H9 (cell line): ENCODE measurements around the gene NR5A1. TPM values are rescaled to one million over a fixed set of nuclear protein-coding genes. Genes with fewer than 3 reads are reported as not detected.

Experiments used
- DNase-seq: peaks from one replicate; pipeline ENCODE4 v3.0.0-alpha.2; 2017
- H2AFZ ChIP-seq: one replicate; pipeline ENCODE4 v1.6.1; 2013; ENCODE audit warnings: mild to moderate bottlenecking, low read length, control low read depth, moderate library complexity
- H2AK5ac ChIP-seq: 2 replicates; pipeline ENCODE4 v1.6.1; 2013; ENCODE audit warnings: low read length, control low read depth, mixed read lengths; ENCODE audit not compliant: insufficient read length
- H2BK120ac ChIP-seq: one replicate; pipeline ENCODE4 v1.6.1; 2013; ENCODE audit warnings: low read depth, mild to moderate bottlenecking, low read length, control low read depth, inconsistent platforms; ENCODE audit not compliant: poor library complexity, severe bottlenecking
- H2BK12ac ChIP-seq: 2 replicates; pipeline ENCODE4 v1.6.1; 2013; ENCODE audit warnings: low read length, control low read depth, mixed read lengths, low read depth; ENCODE audit not compliant: insufficient read length
- H2BK15ac ChIP-seq: 2 replicates; pipeline ENCODE4 v1.6.1; 2013; ENCODE audit warnings: low read depth, low read length, control low read depth
- H2BK20ac ChIP-seq: one replicate; pipeline ENCODE4 v1.6.1; 2013; ENCODE audit warnings: low read depth, mild to moderate bottlenecking, low read length, control low read depth, inconsistent platforms; ENCODE audit not compliant: poor library complexity, severe bottlenecking
- H2BK5ac ChIP-seq: 2 replicates; pipeline ENCODE4 v1.6.1; 2013; ENCODE audit warnings: low read length, control low read depth, mixed read lengths; ENCODE audit not compliant: insufficient read length
- H3K14ac ChIP-seq: 2 replicates; pipeline ENCODE4 v1.6.1; 2013; ENCODE audit warnings: low read length, control low read depth; ENCODE audit not compliant: insufficient read depth
- H3K18ac ChIP-seq: 2 replicates; pipeline ENCODE4 v1.6.1; 2013; ENCODE audit warnings: low read depth, mild to moderate bottlenecking, mixed read lengths, low read length, control low read depth; ENCODE audit not compliant: insufficient read length
- H3K23ac ChIP-seq: 2 replicates; pipeline ENCODE4 v1.6.1; 2013; ENCODE audit warnings: low read length, control low read depth, mixed read lengths, low read depth; ENCODE audit not compliant: insufficient read length
- H3K23me2 ChIP-seq: 2 replicates; pipeline ENCODE4 v1.6.1; 2013; ENCODE audit warnings: low read depth, mild to moderate bottlenecking, mixed read lengths, low read length, control low read depth; ENCODE audit not compliant: insufficient read length, poor library complexity, severe bottlenecking
- H3K27ac ChIP-seq: 2 replicates; pipeline ENCODE4 v1.5.1; 2013; ENCODE audit warnings: low read length, control low read depth, mixed read lengths, low read depth; ENCODE audit not compliant: insufficient read length
- H3K27me3 ChIP-seq: 2 replicates; pipeline ENCODE4 v1.6.1; 2013; ENCODE audit warnings: low read length, control low read depth, inconsistent platforms; ENCODE audit not compliant: insufficient read depth
- H3K4ac ChIP-seq: 2 replicates; pipeline ENCODE4 v1.6.1; 2013; ENCODE audit warnings: low read depth, mild to moderate bottlenecking, control low read depth, inconsistent platforms, low read length, moderate library complexity
- H3K4me1 ChIP-seq: 2 replicates; pipeline ENCODE4 v1.6.1; 2013; ENCODE audit warnings: low read length, control low read depth, inconsistent platforms; ENCODE audit not compliant: insufficient read depth
- H3K4me2 ChIP-seq: 2 replicates; pipeline ENCODE4 v1.6.1; 2013; ENCODE audit warnings: low read length, control low read depth, mixed read lengths; ENCODE audit not compliant: insufficient read length, insufficient read depth
- H3K56ac ChIP-seq: 2 replicates; pipeline ENCODE4 v1.6.1; 2013; ENCODE audit warnings: low read depth, mild to moderate bottlenecking, mixed read lengths, low read length, control low read depth; ENCODE audit not compliant: insufficient read length
- H3K79me1 ChIP-seq: 2 replicates; pipeline ENCODE4 v1.6.1; 2013; ENCODE audit warnings: low read depth, mild to moderate bottlenecking, moderate library complexity, low read length, control low read depth, inconsistent platforms; ENCODE audit not compliant: insufficient read depth, poor library complexity, severe bottlenecking
- H3K79me2 ChIP-seq: 2 replicates; pipeline ENCODE4 v1.6.1; 2013; ENCODE audit warnings: low read length, control low read depth, inconsistent platforms; ENCODE audit not compliant: insufficient read depth
- H3K9ac ChIP-seq: 2 replicates; pipeline ENCODE4 v1.6.1; 2013; ENCODE audit warnings: low read length, control low read depth, mixed read lengths; ENCODE audit not compliant: insufficient read length; ENCODE audit errors: extremely low read depth
- H3K9me3 ChIP-seq: one replicate; pipeline ENCODE4 v1.6.1; 2013; ENCODE audit warnings: low read depth, low read length, inconsistent platforms; ENCODE audit not compliant: control insufficient read depth
- H3T11ph ChIP-seq: one replicate; pipeline ENCODE4 v1.6.1; 2013; ENCODE audit warnings: mild to moderate bottlenecking, low read length, control low read depth, inconsistent platforms
- H4K20me1 ChIP-seq: one replicate; pipeline ENCODE4 v1.6.1; 2013; ENCODE audit not compliant: control insufficient read depth, insufficient read length, insufficient read depth
- H4K5ac ChIP-seq: 2 replicates; pipeline ENCODE4 v1.6.1; 2013; ENCODE audit warnings: low read depth, mild to moderate bottlenecking, mixed read lengths, low read length, control low read depth; ENCODE audit not compliant: insufficient read length
- H4K8ac ChIP-seq: replicated peaks from 2 replicates; pipeline ENCODE4 v1.6.1; 2013; ENCODE audit warnings: low read length, control low read depth, mixed read lengths, low read depth; ENCODE audit not compliant: insufficient read length
- H4K91ac ChIP-seq: 2 replicates; pipeline ENCODE4 v1.6.1; 2013; ENCODE audit warnings: low read depth, mild to moderate bottlenecking, moderate library complexity, mixed read lengths, low read length, control low read depth; ENCODE audit not compliant: insufficient read length
- H3K27ac Mint-ChIP-seq, 3 experiments: 2 replicates in 2 of 3; 3 replicates in 1 of 3; pipeline ENCODE4 v1.8.0; 2020 to 2021; ENCODE audit warnings: mixed read lengths in 3 of 3, mild to moderate bottlenecking in 1 of 3, moderate library complexity in 1 of 3
- H3K27me3 Mint-ChIP-seq: 2 replicates; pipeline ENCODE4 v1.8.0; 2021; ENCODE audit warnings: low read depth, mild to moderate bottlenecking, moderate library complexity, mixed read lengths
- H3K36me3 Mint-ChIP-seq, 3 experiments: 2 replicates in 2 of 3; 3 replicates in 1 of 3; pipeline ENCODE4 v1.8.0; 2020 to 2021; ENCODE audit warnings: low read depth in 3 of 3, mixed read lengths in 3 of 3; ENCODE audit not compliant: insufficient read depth in 1 of 3
- H3K4me1 Mint-ChIP-seq, 2 experiments: 2 replicates each; pipeline ENCODE4 v1.8.0; 2020; ENCODE audit warnings: mixed read lengths in 2 of 2
- H3K4me3 Mint-ChIP-seq, 2 experiments: 2 replicates in 1 of 2; 3 replicates in 1 of 2; pipeline ENCODE4 v1.8.0; 2020 to 2021; ENCODE audit warnings: mild to moderate bottlenecking in 2 of 2, mixed read lengths in 2 of 2, moderate library complexity in 1 of 2
- H3K9me3 Mint-ChIP-seq, 2 experiments: 2 replicates in 1 of 2; 3 replicates in 1 of 2; pipeline ENCODE4 v1.8.0; 2020; ENCODE audit warnings: mild to moderate bottlenecking in 2 of 2, mixed read lengths in 2 of 2, moderate library complexity in 1 of 2
- WGBS: extraction: QIAGEN DNeasy Blood & Tissue Kit; methylation state at CpG from one replicate; pipeline ENCODE4 v1.1.7; 2013; ENCODE audit warnings: missing lambda C conversion rate, low lambda C conversion rate, mixed read lengths; ENCODE audit not compliant: insufficient read length; ENCODE audit errors: extremely low coverage; 5-methylcytosine and 5-hydroxymethylcytosine counted together
- total RNA-seq: library from RNA; stranded (reverse); gene quantifications from 2 replicates; pipeline ENCODE4 v1.2.1, GENCODE V29; 2021
- TF ChIP-seq, protein P1 (sequence below): fragments of 200-600 bp; sonication (generic); conservative IDR thresholded peaks from 3 replicates; pipeline ENCODE4 v1.8.0; 2021; ENCODE audit warnings: antibody characterized with exemption, mild to moderate bottlenecking

Gene NR5A1
- total RNA-seq, 1 experiment from 2014 or later: 0.37 TPM

GRCh38 chr9:124527781-124528180 is 20.6 kb upstream of the NR5A1 start:
- Histone ChIP-seq H4K20me1 (no peaks in the 10 kb centered on the region), H3K79me1 (no peaks in the 10 kb centered on the region), H3K4me2 (no peak overlapping the region), H4K91ac (no peak overlapping the region), H3K4ac (no peak overlapping the region), H3K23me2 (no peaks in the 10 kb centered on the region), H3K23ac (no peak overlapping the region), H3T11ph (no peak overlapping the region), H2BK20ac (no peak overlapping the region), H3K18ac (no peak overlapping the region), H3K4me1 (no peaks in the 10 kb centered on the region), H2BK12ac (no peak overlapping the region), H3K27ac (no peak overlapping the region), H2BK120ac (no peak overlapping the region), H2BK15ac (no peak overlapping the region), H3K56ac (no peak overlapping the region), H4K8ac (no peak overlapping the region), H2AK5ac (no peak overlapping the region), H3K9me3 (no peaks in the 10 kb centered on the region), H3K79me2 (0 out of 2 replicates have a peak, but pooled peaks cover 1% of the 10 kb centered on the region), H3K27me3 (no peaks in the 10 kb centered on the region), H3K9ac (no peak overlapping the region), H4K5ac (no peak overlapping the region), H2BK5ac (no peak overlapping the region), H3K14ac (no peak overlapping the region), H2AFZ (no peak overlapping the region)
- Mint-ChIP-seq H3K27ac (no peak overlapping the region), H3K4me3 (no peak overlapping the region), H3K9me3 (no peaks in the 10 kb centered on the region), H3K36me3 (peaks cover 16 to 27% (median 22%) of the 10 kb centered on the region in 3 experiments), H3K27me3 (no peaks in the 10 kb centered on the region), H3K4me1 (peaks cover 2% of the 10 kb centered on the region in 2 experiments; a peak in 2 of 4 replicates)
- TF ChIP-seq, protein P1, sequence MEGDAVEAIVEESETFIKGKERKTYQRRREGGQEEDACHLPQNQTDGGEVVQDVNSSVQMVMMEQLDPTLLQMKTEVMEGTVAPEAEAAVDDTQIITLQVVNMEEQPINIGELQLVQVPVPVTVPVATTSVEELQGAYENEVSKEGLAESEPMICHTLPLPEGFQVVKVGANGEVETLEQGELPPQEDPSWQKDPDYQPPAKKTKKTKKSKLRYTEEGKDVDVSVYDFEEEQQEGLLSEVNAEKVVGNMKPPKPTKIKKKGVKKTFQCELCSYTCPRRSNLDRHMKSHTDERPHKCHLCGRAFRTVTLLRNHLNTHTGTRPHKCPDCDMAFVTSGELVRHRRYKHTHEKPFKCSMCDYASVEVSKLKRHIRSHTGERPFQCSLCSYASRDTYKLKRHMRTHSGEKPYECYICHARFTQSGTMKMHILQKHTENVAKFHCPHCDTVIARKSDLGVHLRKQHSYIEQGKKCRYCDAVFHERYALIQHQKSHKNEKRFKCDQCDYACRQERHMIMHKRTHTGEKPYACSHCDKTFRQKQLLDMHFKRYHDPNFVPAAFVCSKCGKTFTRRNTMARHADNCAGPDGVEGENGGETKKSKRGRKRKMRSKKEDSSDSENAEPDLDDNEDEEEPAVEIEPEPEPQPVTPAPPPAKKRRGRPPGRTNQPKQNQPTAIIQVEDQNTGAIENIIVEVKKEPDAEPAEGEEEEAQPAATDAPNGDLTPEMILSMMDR: no peak
- no peak for DNase-seq
- WGBS: no CpG with 5 or more reads among the region's 3 CpGs
